ENCODE data around the gene SRD5A1.

The SRD5A1 gene

GRCh38 chr5:6615034-6615815 is 18.0 kb upstream of the SRD5A1 start:
- ATAC-seq (ENCODE audit: low read depth) (no peak), DNase-seq (ENCODE audit: low spot score in 2 of 2) (no peak)
- Mint-ChIP-seq H3K27ac (no peak overlapping the region), H3K36me3 (peaks cover 54% of the 10 kb centered on the region), H3K9me3 (no peaks in the 10 kb centered on the region), H3K4me1 (peaks cover 13% of the 10 kb centered on the region), H3K4me3 (no peak overlapping the region), H3K27me3 (no peaks in the 10 kb centered on the region)

- H3K9me3 Mint-ChIP-seq = no peaks in the 10 kb centered on the region
- H3K27ac Mint-ChIP-seq = no peak overlapping the region
- H3K36me3 Mint-ChIP-seq = peaks cover 54% of the 10 kb centered on the region
- peaks cover 13% of the 10 kb centered on the region for H3K4me1 Mint-ChIP-seq
- no peak for ATAC-seq (ENCODE audit: low read depth)
- DNase-seq (ENCODE audit: low spot score in 2 of 2) = no peak
- no peaks in the 10 kb centered on the region for H3K27me3 Mint-ChIP-seq
- no peak overlapping the region for H3K4me3 Mint-ChIP-seq
Measured at GRCh38 chr5:6616632-6617031, 16.6 kb upstream of the SRD5A1 start.

- ATAC-seq (ENCODE audit: low read depth) (no peak), DNase-seq (ENCODE audit: low spot score in 2 of 2) (no peak)
- Mint-ChIP-seq H3K9me3 (peaks cover 7% of the 10 kb centered on the region), H3K4me3 (no peak overlapping the region), H3K27me3 (no peaks in the 10 kb centered on the region), H3K36me3 (peaks cover 50% of the 10 kb centered on the region), H3K27ac (no peak overlapping the region), H3K4me1 (peaks cover 8% of the 10 kb centered on the region)
Measured at GRCh38 chr5:6623228-6623627, 10.0 kb upstream of the SRD5A1 start.

GRCh38 chr5:6623941-6624340 is 9.3 kb upstream of the SRD5A1 start:
- H3K36me3 Mint-ChIP-seq = peaks cover 46% of the 10 kb centered on the region
- ATAC-seq (ENCODE audit: low read depth) (no peak), DNase-seq (ENCODE audit: low spot score in 2 of 2) (no peak)
- H3K4me1 Mint-ChIP-seq = peaks cover 8% of the 10 kb centered on the region
- H3K4me3 Mint-ChIP-seq = no peak overlapping the region
- no peaks in the 10 kb centered on the region for H3K27me3 Mint-ChIP-seq
- no peak overlapping the region for H3K27ac Mint-ChIP-seq
- H3K9me3 Mint-ChIP-seq = peaks cover 7% of the 10 kb centered on the region

GRCh38 chr5:6626508-6626907 is 6.7 kb upstream of the SRD5A1 start:
- Mint-ChIP-seq H3K36me3 (peaks cover 45% of the 10 kb centered on the region), H3K27ac (no peak overlapping the region), H3K4me1 (peaks cover 25% of the 10 kb centered on the region), H3K4me3 (no peak overlapping the region), H3K9me3 (peaks cover 7% of the 10 kb centered on the region), H3K27me3 (no peaks in the 10 kb centered on the region)
- no peak for ATAC-seq (ENCODE audit: low read depth)
- DNase-seq (ENCODE audit: low spot score in 2 of 2) = no peak

- no peak for ATAC-seq (ENCODE audit: low read depth)
- H3K4me3 Mint-ChIP-seq = peak overlapping the region; percentile 65
Measured at GRCh38 chr5:6631441-6631840, 1.8 kb upstream of the SRD5A1 start.

GRCh38 chr5:6632324-6632887 is 834 bp upstream of the SRD5A1 start:
- Mint-ChIP-seq H3K9me3 (no peaks in the 10 kb centered on the region), H3K36me3 (peaks cover 14% of the 10 kb centered on the region), H3K4me3 (peak overlapping the region; percentile 97), H3K27ac (peak overlapping the region; percentile 99), H3K27me3 (no peaks in the 10 kb centered on the region), H3K4me1 (peaks cover 39% of the 10 kb centered on the region)
- DNase-seq (ENCODE audit: low spot score in 2 of 2) = no peak
- peak; percentile 18 for ATAC-seq (ENCODE audit: low read depth)

More at GRCh38 chr5:6631441-6631840, 1.8 kb upstream of the SRD5A1 start:
- Mint-ChIP-seq H3K27ac (peak overlapping the region; percentile 78), H3K36me3 (peaks cover 13% of the 10 kb centered on the region), H3K9me3 (no peaks in the 10 kb centered on the region), H3K4me1 (peaks cover 34% of the 10 kb centered on the region), H3K27me3 (no peaks in the 10 kb centered on the region)
- no peak for DNase-seq (ENCODE audit: low spot score in 2 of 2)

GRCh38 chr5:6633469-6634245 is 417 bp downstream of the SRD5A1 start:
- Mint-ChIP-seq H3K27ac (peak overlapping the region; percentile 99), H3K4me1 (peaks cover 39% of the 10 kb centered on the region), H3K27me3 (no peaks in the 10 kb centered on the region), H3K36me3 (peaks cover 14% of the 10 kb centered on the region), H3K9me3 (no peaks in the 10 kb centered on the region), H3K4me3 (peak overlapping the region; percentile 97)
- DNase-seq (ENCODE audit: low spot score in 2 of 2) (no peak), ATAC-seq (ENCODE audit: low read depth) (peak; percentile 39)

- H3K9me3 Mint-ChIP-seq = no peaks in the 10 kb centered on the region
- H3K36me3 Mint-ChIP-seq = peaks cover 13% of the 10 kb centered on the region
- H3K27ac Mint-ChIP-seq = peak overlapping the region; percentile 99
- DNase-seq (ENCODE audit: low spot score in 2 of 2) = no peak
- peaks cover 39% of the 10 kb centered on the region for H3K4me1 Mint-ChIP-seq
- no peaks in the 10 kb centered on the region for H3K27me3 Mint-ChIP-seq
- H3K4me3 Mint-ChIP-seq = peak overlapping the region; percentile 97
- no peak for ATAC-seq (ENCODE audit: low read depth)
Measured at GRCh38 chr5:6634306-6634705, 1.1 kb downstream of the SRD5A1 start.

GRCh38 chr5:6634788-6635430 is 1.7 kb downstream of the SRD5A1 start:
- ATAC-seq (ENCODE audit: low read depth) = no peak
- DNase-seq (ENCODE audit: low spot score in 2 of 2) = no peak
- no peak overlapping the region for H3K27ac Mint-ChIP-seq
- H3K9me3 Mint-ChIP-seq = no peaks in the 10 kb centered on the region
- H3K4me3 Mint-ChIP-seq = no peak overlapping the region
- H3K4me1 Mint-ChIP-seq = peaks cover 33% of the 10 kb centered on the region
- H3K36me3 Mint-ChIP-seq = peaks cover 7% of the 10 kb centered on the region
- H3K27me3 Mint-ChIP-seq = no peaks in the 10 kb centered on the region

GRCh38 chr5:6636293-6636692 is 3.1 kb downstream of the SRD5A1 start:
- no peak for ATAC-seq (ENCODE audit: low read depth)
- H3K27me3 Mint-ChIP-seq = no peaks in the 10 kb centered on the region
- peaks cover 24% of the 10 kb centered on the region for H3K4me1 Mint-ChIP-seq
- no peak overlapping the region for H3K27ac Mint-ChIP-seq
- DNase-seq (ENCODE audit: low spot score in 2 of 2) = no peak
- no peaks in the 10 kb centered on the region for H3K9me3 Mint-ChIP-seq
- H3K36me3 Mint-ChIP-seq = peaks cover 4% of the 10 kb centered on the region
- H3K4me3 Mint-ChIP-seq = no peak overlapping the region

GRCh38 chr5:6637022-6637421 is 3.8 kb downstream of the SRD5A1 start:
- no peak overlapping the region for H3K4me3 Mint-ChIP-seq

GRCh38 chr5:6637590-6637989 is 4.3 kb downstream of the SRD5A1 start:
- no peaks in the 10 kb centered on the region for H3K27me3 Mint-ChIP-seq
- H3K4me3 Mint-ChIP-seq = no peak overlapping the region
- DNase-seq (ENCODE audit: low spot score in 2 of 2) (no peak), ATAC-seq (ENCODE audit: low read depth) (no peak)
- H3K36me3 Mint-ChIP-seq = peaks cover 2% of the 10 kb centered on the region
- H3K4me1 Mint-ChIP-seq = peaks cover 15% of the 10 kb centered on the region
- no peak overlapping the region for H3K27ac Mint-ChIP-seq
- H3K9me3 Mint-ChIP-seq = no peaks in the 10 kb centered on the region

More at GRCh38 chr5:6637022-6637421, 3.8 kb downstream of the SRD5A1 start:
- no peaks in the 10 kb centered on the region for H3K9me3 Mint-ChIP-seq
- no peaks in the 10 kb centered on the region for H3K27me3 Mint-ChIP-seq
- peaks cover 21% of the 10 kb centered on the region for H3K4me1 Mint-ChIP-seq
- ATAC-seq (ENCODE audit: low read depth) (no peak), DNase-seq (ENCODE audit: low spot score in 2 of 2) (no peak)
- H3K27ac Mint-ChIP-seq = no peak overlapping the region
- peaks cover 2% of the 10 kb centered on the region for H3K36me3 Mint-ChIP-seq

- no peak overlapping the region for H3K27ac Mint-ChIP-seq
- H3K4me1 Mint-ChIP-seq = peaks cover 15% of the 10 kb centered on the region
- no peaks in the 10 kb centered on the region for H3K9me3 Mint-ChIP-seq
- peaks cover 5% of the 10 kb centered on the region for H3K36me3 Mint-ChIP-seq
- no peaks in the 10 kb centered on the region for H3K27me3 Mint-ChIP-seq
- ATAC-seq (ENCODE audit: low read depth) (no peak), DNase-seq (ENCODE audit: low spot score in 2 of 2) (no peak)
- H3K4me3 Mint-ChIP-seq = no peak overlapping the region
Measured at GRCh38 chr5:6638236-6638635, 5.0 kb downstream of the SRD5A1 start.

Data from memory B cell (primary cell).